GM18868 (cell line): Measurements from ENCODE around the gene LRRC71.

Experiments used
- ATAC-seq: cut with Tn5 transposase; IDR thresholded peaks from one replicate; pipeline ENCODE4 v1.9.1; 2021; ENCODE audit warnings: mild to moderate bottlenecking, moderate library complexity; ENCODE audit not compliant: unreplicated experiment

LRRC71 gene

GRCh38 chr1:156905176-156905575, 15.3 kb upstream of the LRRC71 start:
- no peak for ATAC-seq

GRCh38 chr1:156905651-156906050, 14.8 kb upstream of the LRRC71 start:
- no peak for ATAC-seq

GRCh38 chr1:156906206-156906906, 14.1 kb upstream of the LRRC71 start:
- no peak for ATAC-seq

GRCh38 chr1:156908541-156908940, 11.9 kb upstream of the LRRC71 start:
- ATAC-seq = no peak

DNA sequence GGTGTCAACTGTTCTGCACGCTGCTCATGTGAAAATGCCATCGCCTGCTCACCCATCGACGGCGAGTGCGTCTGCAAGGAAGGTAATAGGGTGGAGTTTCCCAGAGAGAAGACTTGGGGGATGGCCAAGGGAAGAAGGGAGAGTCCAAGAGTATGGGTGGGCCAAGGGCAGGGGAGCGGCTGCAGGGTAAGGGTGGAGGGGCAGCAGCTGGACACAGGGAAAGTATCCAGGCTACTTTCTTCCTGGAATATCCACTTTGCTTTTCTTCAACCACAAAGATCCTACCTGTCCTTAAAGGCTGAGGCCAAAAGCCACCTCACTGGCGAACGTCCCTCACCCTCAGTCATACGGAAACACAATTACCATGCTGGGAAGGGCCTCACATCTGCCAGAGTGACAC, 11.5 kb upstream of the LRRC71 start:
- ATAC-seq = no peak

DNA sequence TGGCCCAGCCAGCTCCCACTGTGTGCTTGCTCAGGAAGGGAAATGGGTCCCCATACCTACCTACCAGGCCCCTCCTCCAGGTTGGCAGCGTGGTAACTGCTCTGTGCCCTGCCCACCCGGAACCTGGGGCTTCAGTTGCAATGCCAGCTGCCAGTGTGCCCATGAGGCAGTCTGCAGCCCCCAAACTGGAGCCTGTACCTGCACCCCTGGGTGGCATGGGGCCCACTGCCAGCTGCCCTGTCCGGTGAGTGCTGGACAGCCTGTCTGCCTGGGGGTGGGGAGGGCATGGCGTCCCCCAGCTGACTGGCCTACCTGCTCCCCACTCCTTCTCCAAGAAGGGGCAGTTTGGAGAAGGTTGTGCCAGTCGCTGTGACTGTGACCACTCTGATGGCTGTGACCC, 10.8 kb upstream of the LRRC71 start:
- no peak for ATAC-seq

DNA sequence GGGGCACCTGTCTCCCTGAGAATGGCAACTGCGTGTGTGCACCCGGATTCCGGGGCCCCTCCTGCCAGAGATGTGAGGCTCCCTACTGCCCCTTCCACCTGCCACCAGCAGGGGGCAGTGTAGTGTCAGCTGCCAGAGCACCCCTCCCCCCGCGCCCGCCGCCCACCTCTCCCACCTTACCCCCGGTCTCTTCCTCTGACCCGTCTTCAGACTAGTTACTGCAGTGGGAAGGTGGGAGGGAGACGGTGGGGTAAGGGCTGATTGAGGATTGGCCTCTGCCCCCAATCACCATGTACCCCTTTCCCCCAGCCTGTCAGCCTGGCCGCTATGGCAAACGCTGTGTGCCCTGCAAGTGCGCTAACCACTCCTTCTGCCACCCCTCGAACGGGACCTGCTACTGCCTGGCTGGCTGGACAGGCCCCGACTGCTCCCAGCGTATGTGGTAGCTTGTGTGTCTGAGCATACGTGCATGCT, 10.1 kb upstream of the LRRC71 start:
- no peak for ATAC-seq

DNA sequence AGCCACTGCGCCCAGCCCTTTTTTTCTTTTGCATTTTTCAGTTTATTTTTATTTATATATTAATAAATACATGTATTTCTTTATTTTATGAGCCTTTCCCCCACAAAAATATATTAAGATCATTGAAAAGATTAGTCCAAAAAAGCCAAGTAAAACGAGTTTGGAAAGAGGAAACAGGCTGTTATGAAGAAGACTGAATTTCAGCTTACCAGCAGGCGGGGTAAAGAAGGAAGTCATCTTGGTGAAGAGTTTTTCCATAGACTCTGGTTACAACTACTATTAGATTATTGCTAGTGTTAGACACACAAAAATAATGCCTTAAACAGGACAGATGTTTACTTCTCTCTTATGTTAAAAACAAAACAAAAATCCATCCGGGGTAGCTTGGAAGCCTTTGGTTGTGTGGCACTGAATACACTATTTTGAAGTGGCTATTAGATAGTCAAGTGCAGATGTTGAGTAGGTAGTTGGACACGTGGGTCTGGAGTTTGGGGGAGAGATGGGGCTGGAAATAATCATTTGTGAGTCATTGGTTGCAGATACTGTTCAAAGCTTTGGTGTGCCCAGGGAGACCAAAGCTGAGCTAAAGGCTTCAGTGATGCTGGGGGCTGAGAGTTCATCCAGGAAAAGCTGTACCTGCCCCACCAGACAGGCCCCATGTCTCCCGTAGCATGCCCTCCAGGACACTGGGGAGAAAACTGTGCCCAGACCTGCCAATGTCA, 8.7 kb upstream of the LRRC71 start:
- no peak for ATAC-seq

- ATAC-seq = no peak
Measured at GRCh38 chr1:156912310-156912709, 8.1 kb upstream of the LRRC71 start.

DNA sequence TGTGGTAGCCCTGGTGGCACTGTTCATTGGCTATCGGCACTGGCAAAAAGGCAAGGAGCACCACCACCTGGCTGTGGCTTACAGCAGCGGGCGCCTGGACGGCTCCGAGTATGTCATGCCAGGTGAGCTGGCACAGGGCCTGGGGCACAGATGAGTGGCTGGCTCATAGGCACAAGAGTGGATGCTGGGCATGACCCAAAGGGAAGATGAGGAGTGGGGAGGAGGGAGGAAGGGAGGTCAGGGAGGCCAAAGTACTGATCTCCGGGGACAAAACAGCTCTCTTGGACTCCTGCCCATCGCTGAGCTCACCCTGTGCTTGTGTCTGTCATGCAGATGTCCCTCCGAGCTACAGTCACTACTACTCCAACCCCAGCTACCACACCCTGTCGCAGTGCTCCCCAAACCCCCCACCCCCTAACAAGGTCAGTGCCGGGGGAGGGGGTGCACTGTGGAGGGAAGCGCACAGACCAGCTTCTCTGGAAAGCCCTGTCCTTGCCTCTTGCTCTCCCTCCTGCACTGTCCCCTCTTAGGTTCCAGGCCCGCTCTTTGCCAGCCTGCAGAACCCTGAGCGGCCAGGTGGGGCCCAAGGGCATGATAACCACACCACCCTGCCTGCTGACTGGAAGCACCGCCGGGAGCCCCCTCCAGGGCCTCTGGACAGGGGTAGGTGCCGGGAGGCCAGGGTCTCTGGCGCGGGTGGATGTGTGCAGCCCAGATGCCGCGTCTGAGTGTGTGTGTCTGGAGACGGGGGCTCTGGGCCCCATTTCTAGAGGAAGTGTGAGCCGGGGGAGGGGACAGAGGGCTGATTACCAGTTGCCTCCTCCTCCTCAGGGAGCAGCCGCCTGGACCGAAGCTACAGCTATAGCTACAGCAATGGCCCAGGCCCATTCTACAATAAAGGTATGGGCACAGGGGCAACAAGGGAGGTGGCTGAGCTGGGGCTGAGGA, 7.3 kb upstream of the LRRC71 start:
- no peak for ATAC-seq

GRCh38 chr1:156913809-156914387, 6.5 kb upstream of the LRRC71 start:
- ATAC-seq = no peak

DNA sequence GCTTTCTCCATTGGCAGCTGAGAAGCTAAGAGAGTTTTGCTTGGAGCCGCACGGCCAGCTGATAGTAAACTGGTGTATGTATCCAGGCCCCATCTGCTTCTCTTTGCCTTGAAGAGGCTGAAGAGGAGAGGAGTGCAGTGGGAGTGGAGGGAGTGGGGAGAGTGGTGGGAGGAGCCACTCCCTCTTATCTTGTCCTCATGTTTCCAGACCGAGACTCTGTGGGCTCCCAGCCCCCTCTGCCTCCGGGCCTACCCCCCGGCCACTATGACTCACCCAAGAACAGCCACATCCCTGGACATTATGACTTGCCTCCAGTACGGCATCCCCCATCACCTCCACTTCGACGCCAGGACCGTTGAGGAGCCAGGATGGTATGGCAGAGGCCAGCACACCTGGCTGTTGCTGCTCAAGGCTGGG, 6.0 kb upstream of the LRRC71 start:
- no peak for ATAC-seq

- no peak for ATAC-seq
Measured at GRCh38 chr1:156921053-156921529, 659 bp downstream of the LRRC71 start.

DNA sequence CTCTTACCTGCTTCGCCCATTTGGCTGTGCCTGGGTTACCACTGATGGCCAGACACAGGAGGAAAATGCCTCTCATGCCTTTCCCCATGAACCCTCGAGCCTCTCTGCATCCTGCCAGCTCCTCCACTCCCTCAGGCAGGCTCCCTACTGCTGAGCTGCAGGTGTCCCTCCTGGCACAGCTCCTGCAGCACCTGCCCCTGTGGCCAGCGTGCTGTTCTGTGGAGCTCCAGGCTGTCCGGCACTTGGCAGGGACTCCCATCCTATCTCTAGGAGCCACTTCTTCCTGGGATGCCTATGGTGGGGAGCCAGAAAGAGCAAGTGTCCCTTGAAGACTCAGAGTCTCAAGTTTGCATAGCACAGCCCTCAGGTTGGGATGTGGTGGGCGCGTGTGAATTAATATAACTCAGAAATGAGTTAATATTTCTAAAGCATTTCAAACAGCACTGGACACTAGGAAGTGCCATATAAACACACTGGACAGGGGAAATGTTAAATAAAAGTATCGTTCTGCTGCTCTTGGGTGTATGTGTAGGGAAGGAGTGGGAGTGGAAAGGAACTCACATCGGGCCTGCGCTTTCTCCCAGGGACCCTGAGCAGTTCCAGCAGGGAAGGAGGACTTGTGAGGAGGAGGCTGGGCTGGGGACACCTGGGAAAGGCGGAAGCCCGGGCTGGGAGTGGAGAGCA, 2.7 kb downstream of the LRRC71 start:
- no peak for ATAC-seq

DNA sequence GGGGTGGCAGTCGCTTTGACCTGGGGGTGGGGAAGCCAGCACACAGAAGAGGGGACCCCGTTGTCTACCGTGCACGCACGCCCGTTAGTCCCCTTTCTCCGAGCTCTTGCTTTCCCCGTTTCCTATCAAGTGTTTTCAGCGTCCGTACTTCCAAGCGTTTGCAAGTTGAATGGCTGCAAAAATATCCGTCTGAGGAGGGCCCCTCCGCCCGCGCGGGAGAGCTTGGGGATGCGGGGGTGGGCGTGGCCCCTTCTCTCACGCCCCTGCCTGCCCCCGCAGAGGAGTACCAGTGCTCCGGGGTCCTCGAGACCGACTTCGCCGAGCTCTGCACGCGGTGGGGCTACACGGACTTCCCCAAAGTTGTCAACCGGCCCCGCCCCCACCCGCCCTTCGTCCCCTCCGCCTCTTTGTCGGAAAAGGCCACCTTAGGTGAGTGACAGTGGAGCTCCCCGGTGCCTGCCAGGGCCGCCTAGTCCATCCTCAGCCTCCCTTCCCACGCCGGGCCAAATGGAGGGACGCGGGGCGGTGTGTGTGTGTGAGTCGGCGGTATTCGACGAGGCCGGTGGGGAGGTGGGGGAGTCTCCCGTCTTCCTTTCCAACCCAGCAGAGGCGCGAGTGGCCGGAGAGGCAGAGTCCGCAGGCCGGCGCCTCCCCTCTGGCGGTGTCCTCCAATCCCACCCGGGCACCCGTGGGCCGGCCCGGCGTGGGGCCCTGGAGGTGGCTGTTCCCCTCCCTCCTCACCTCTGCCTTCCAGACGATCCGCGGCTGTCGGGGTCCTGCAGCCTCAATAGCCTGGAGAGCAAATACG, 3.4 kb downstream of the LRRC71 start:
- no peak for ATAC-seq

- no peak for ATAC-seq
Measured at GRCh38 chr1:156924478-156925153, 4.2 kb downstream of the LRRC71 start.

GRCh38 chr1:156925154-156926010, 5.0 kb downstream of the LRRC71 start:
- ATAC-seq = no peak

DNA sequence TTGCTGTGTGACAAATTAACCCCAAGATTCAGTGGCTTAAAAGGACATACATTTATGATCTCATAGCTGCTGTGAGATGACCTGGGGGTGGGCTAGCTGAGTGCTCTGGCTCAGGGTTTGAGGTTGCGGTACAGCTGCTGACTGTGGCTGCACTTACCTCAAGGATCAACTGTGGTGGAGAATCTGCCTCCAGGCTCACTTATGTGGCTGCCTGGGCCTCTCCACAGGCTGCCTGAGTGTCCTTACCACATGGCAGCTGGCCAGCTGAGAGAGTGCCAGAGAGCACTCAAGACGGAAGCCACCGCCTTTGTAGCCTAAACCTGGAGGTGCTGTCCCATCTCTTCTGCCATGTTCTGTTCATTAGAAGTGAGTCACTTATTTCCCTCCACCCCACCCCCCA, 5.7 kb downstream of the LRRC71 start:
- no peak for ATAC-seq
